ENCODE results near the gene CREB3L2.

CREB3L2 gene

GRCh38 chr7:138006106-138006505 is 4.2 kb upstream of the CREB3L2 start:
- in situ Hi-C loops (cut with HindIII; ENCODE audit: low pct_unique_long_range_greater_than_20kb, low sequenced_read_pairs): no loop called here

GRCh38 chr7:138004936-138005335 is 3.0 kb upstream of the CREB3L2 start:
- no peak for DNase-seq (ENCODE audit: low read depth in 1 of 2, low spot score in 1 of 2)
- in situ Hi-C loops (cut with HindIII; ENCODE audit: low pct_unique_long_range_greater_than_20kb, low sequenced_read_pairs): no loop called here
- TF ChIP-seq JUND (IDR thresholded peaks at IDR 0.05; ENCODE audit: low read depth): no peak

More at GRCh38 chr7:138006106-138006505, 4.2 kb upstream of the CREB3L2 start:
- no peak for DNase-seq (ENCODE audit: low read depth in 1 of 2, low spot score in 1 of 2)
- no peak for TF ChIP-seq JUND (IDR thresholded peaks at IDR 0.05; ENCODE audit: low read depth)

GRCh38 chr7:138004046-138004445 is 2.2 kb upstream of the CREB3L2 start:
- no peak for DNase-seq (ENCODE audit: low read depth in 1 of 2, low spot score in 1 of 2)
- TF ChIP-seq JUND (IDR thresholded peaks at IDR 0.05; ENCODE audit: low read depth): no peak
- in situ Hi-C loops (cut with HindIII; ENCODE audit: low pct_unique_long_range_greater_than_20kb, low sequenced_read_pairs): no loop called here

GRCh38 chr7:138002828-138003189 is 923 bp upstream of the CREB3L2 start:
- in situ Hi-C loops (cut with HindIII; ENCODE audit: low pct_unique_long_range_greater_than_20kb, low sequenced_read_pairs): no loop called here

GRCh38 chr7:138002096-138002827 is 376 bp upstream of the CREB3L2 start:
- in situ Hi-C loops (cut with HindIII; ENCODE audit: low pct_unique_long_range_greater_than_20kb, low sequenced_read_pairs): no loop called here

More at GRCh38 chr7:138002828-138003189, 923 bp upstream of the CREB3L2 start:
- no peak for TF ChIP-seq JUND (IDR thresholded peaks at IDR 0.05; ENCODE audit: low read depth)
- no peak for DNase-seq (ENCODE audit: low read depth in 1 of 2, low spot score in 1 of 2)

GRCh38 chr7:138000081-138000701 is 1.7 kb downstream of the CREB3L2 start:
- in situ Hi-C loops (cut with HindIII; ENCODE audit: low pct_unique_long_range_greater_than_20kb, low sequenced_read_pairs): no loop called here
- DNase-seq (ENCODE audit: low read depth in 1 of 2, low spot score in 1 of 2): no peak
- no peak for TF ChIP-seq JUND (IDR thresholded peaks at IDR 0.05; ENCODE audit: low read depth)

More at GRCh38 chr7:138002096-138002827, 376 bp upstream of the CREB3L2 start:
- peak; percentile 69 to 99 for DNase-seq (ENCODE audit: low read depth in 1 of 2, low spot score in 1 of 2)
- TF ChIP-seq JUND (IDR thresholded peaks at IDR 0.05; ENCODE audit: low read depth): no peak

- no peak for TF ChIP-seq JUND (IDR thresholded peaks at IDR 0.05; ENCODE audit: low read depth)
- DNase-seq (ENCODE audit: low read depth in 1 of 2, low spot score in 1 of 2): no peak
- in situ Hi-C loops (cut with HindIII; ENCODE audit: low pct_unique_long_range_greater_than_20kb, low sequenced_read_pairs): no loop called here
Measured at GRCh38 chr7:137999496-138000080, 2.3 kb downstream of the CREB3L2 start.

GRCh38 chr7:137998250-137998649 is 3.6 kb downstream of the CREB3L2 start:
- DNase-seq (ENCODE audit: low read depth in 1 of 2, low spot score in 1 of 2): no peak
- no peak for TF ChIP-seq JUND (IDR thresholded peaks at IDR 0.05; ENCODE audit: low read depth)
- in situ Hi-C loops (cut with HindIII; ENCODE audit: low pct_unique_long_range_greater_than_20kb, low sequenced_read_pairs): no loop called here

- DNase-seq (ENCODE audit: low read depth in 1 of 2, low spot score in 1 of 2): no peak
- in situ Hi-C loops (cut with HindIII; ENCODE audit: low pct_unique_long_range_greater_than_20kb, low sequenced_read_pairs): no loop called here
- no peak for TF ChIP-seq JUND (IDR thresholded peaks at IDR 0.05; ENCODE audit: low read depth)
Measured at GRCh38 chr7:137996871-137997270, 5.0 kb downstream of the CREB3L2 start.

GRCh38 chr7:137996386-137996851 is 5.5 kb downstream of the CREB3L2 start:
- in situ Hi-C loops (cut with HindIII; ENCODE audit: low pct_unique_long_range_greater_than_20kb, low sequenced_read_pairs): no loop called here
- no peak for DNase-seq (ENCODE audit: low read depth in 1 of 2, low spot score in 1 of 2)
- no peak for TF ChIP-seq JUND (IDR thresholded peaks at IDR 0.05; ENCODE audit: low read depth)

GRCh38 chr7:137994216-137994615 is 7.7 kb downstream of the CREB3L2 start:
- in situ Hi-C loops (cut with HindIII; ENCODE audit: low pct_unique_long_range_greater_than_20kb, low sequenced_read_pairs): no loop called here
- DNase-seq (ENCODE audit: low read depth in 1 of 2, low spot score in 1 of 2): no peak
- TF ChIP-seq JUND (IDR thresholded peaks at IDR 0.05; ENCODE audit: low read depth): no peak

GRCh38 chr7:137993395-137993743 is 8.5 kb downstream of the CREB3L2 start:
- TF ChIP-seq JUND (IDR thresholded peaks at IDR 0.05; ENCODE audit: low read depth): no peak
- in situ Hi-C loops (cut with HindIII; ENCODE audit: low pct_unique_long_range_greater_than_20kb, low sequenced_read_pairs): no loop called here
- DNase-seq (ENCODE audit: low read depth in 1 of 2, low spot score in 1 of 2): no peak

Measured in T47D (cell line).